Suprapubic skin (tissue), 4 donors: ENCODE data around the gene PNKP.

Experiments used
- POLR2A ChIP-seq, 2 donors: fragments of 450-650 bp; IDR thresholded peaks; one replicate each; pipeline ENCODE4 v1.6.1; 2017; ENCODE audit warnings: antibody characterized with exemption in 2 of 2, mild to moderate bottlenecking in 2 of 2, moderate library complexity in 2 of 2
- POLR2AphosphoS5 ChIP-seq, 3 donors: sonication (generic); formaldehyde crosslinking; IDR thresholded peaks; one replicate each; pipeline ENCODE4 v1.6.1; 2017; ENCODE audit warnings: antibody characterized with exemption in 3 of 3
- TF ChIP-seq, protein P1 (sequence below), 2 donors: fragments of 200-600 bp in 1 of 2; fragments of 450-650 bp in 1 of 2; sonication (generic) in 1 of 2; IDR thresholded peaks; one replicate each; pipeline ENCODE4 v1.5.1; 2016 to 2019; ENCODE audit warnings: antibody characterized with exemption in 2 of 2, mild to moderate bottlenecking in 1 of 2, moderate library complexity in 1 of 2

DNA sequence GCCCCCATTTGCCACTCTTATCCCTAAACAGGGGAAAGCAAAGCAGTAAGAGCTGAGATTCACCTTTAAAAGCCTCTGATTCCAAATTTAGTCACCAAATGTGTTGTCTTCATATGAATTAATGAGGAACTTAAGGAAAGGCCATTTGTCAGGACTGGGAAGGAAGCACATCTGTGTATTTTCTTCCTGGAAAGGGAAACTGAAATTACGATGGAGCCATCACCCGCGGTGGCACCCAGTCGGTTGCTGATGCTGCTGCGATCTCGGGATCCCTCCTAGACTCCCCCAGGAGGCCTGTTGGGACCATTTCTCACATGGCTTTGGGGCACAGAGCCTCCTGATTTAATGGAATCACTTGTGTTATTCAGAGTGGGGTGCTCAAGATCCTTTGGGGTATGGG, 36.8 kb upstream of the PNKP start:
- TF ChIP-seq, protein P1, sequence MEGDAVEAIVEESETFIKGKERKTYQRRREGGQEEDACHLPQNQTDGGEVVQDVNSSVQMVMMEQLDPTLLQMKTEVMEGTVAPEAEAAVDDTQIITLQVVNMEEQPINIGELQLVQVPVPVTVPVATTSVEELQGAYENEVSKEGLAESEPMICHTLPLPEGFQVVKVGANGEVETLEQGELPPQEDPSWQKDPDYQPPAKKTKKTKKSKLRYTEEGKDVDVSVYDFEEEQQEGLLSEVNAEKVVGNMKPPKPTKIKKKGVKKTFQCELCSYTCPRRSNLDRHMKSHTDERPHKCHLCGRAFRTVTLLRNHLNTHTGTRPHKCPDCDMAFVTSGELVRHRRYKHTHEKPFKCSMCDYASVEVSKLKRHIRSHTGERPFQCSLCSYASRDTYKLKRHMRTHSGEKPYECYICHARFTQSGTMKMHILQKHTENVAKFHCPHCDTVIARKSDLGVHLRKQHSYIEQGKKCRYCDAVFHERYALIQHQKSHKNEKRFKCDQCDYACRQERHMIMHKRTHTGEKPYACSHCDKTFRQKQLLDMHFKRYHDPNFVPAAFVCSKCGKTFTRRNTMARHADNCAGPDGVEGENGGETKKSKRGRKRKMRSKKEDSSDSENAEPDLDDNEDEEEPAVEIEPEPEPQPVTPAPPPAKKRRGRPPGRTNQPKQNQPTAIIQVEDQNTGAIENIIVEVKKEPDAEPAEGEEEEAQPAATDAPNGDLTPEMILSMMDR (IDR thresholded peaks at IDR 0.05) = no peak
- TF ChIP-seq POLR2AphosphoS5 (IDR thresholded peaks at IDR 0.05) (no peak), POLR2A (IDR thresholded peaks at IDR 0.05) (no peak)
